HCT116 (cell line): ENCODE data around the gene ACBD4. TPM values are rescaled to one million over a fixed set of nuclear protein-coding genes. Genes with fewer than 3 reads are reported as not detected.
A peak's percentile ranks its signal among the peaks of the same experiment; 100 is the strongest.

Experiments used
- ATAC-seq: fragments of 200-7000 bp; cut with Tn5 transposase; 2 replicates; pipeline ENCODE4 v1.9.1; 2020; ENCODE audit warnings: mild to moderate bottlenecking, moderate library complexity
- BruUV-seq: library from RNA; stranded (reverse); fragments of 400-500 nt; replicated peaks from 2 replicates; lab custom pipeline; 2021; lab: Mats Ljungman, UMichigan
- CTCF ChIA-PET: fragments of 300-600 bp; sonication (Branson Sonifier 250); formaldehyde crosslinking; loops from one replicate; lab custom pipeline; 2021; ENCODE audit warnings: antibody characterized with exemption; lab: Charles Lee
- POLR2A ChIA-PET: fragments of 300-600, 350-600 bp; sonication (Branson Sonifier 250); formaldehyde crosslinking; loops from one replicate; lab custom pipeline; 2021; ENCODE audit warnings: antibody characterized with exemption; lab: Charles Lee
- RAD21 ChIA-PET, 2 experiments: fragments of 300-600 bp; sonication (Branson Sonifier 250); formaldehyde crosslinking; loops; one replicate each; lab custom pipeline; 2023; ENCODE audit warnings: low total read pairs in 2 of 2; ENCODE audit not compliant: uncharacterized antibody in 2 of 2, unreplicated experiment in 2 of 2, low non-redundant PET in 1 of 2; lab: Charles Lee
- DNase-seq: peaks from one replicate; pipeline ENCODE4 v3.0.0-alpha.2; 2010; ENCODE audit warnings: low read depth, low spot score
- H2AFZ ChIP-seq: fragments of 200-600 bp; shearing (Covaris generic), sonication (generic); 2 replicates; pipeline ENCODE4 v1.6.1; 2017; ENCODE audit warnings: low read depth, mixed run types, mixed read lengths, antibody characterized with exemption, low read length; ENCODE audit not compliant: poor library complexity, severe bottlenecking
- H3K27ac ChIP-seq: 2 replicates; pipeline ENCODE4 v1.5.1; 2012; ENCODE audit warnings: low read depth, low read length
- H3K27me3 ChIP-seq: fragments of 200-600 bp; sonication (generic); 2 replicates; pipeline ENCODE4 v1.6.1; 2016; ENCODE audit warnings: mixed run types, low read length, mixed read lengths; ENCODE audit not compliant: insufficient read depth
- H3K36me3 ChIP-seq, 2 experiments: fragments of 200-500 bp in 1 of 2; fragments of 200-600 bp in 1 of 2; sonication (Bioruptor generic) in 1 of 2; sonication (generic) in 1 of 2; 2 replicates each; pipeline versions ENCODE4 v1.5.1 to v1.6.1; 2014 to 2016; ENCODE audit warnings: low read length in 2 of 2, inconsistent platforms in 1 of 2, mixed read lengths in 1 of 2, mixed run types in 1 of 2; ENCODE audit not compliant: insufficient read depth in 2 of 2, control insufficient read depth in 1 of 2
- H3K4me1 ChIP-seq, 2 experiments: fragments of 200-600 bp in 1 of 2; sonication (generic) in 1 of 2; 2 replicates each; pipeline versions ENCODE4 v1.5.1 to v1.6.1; 2012 to 2017; ENCODE audit warnings: low read length in 2 of 2, inconsistent platforms in 1 of 2, mild to moderate bottlenecking in 1 of 2, mixed read lengths in 1 of 2, mixed run types in 1 of 2, moderate library complexity in 1 of 2; ENCODE audit not compliant: insufficient read depth in 2 of 2, control insufficient read depth in 1 of 2
- H3K4me2 ChIP-seq: fragments of 200-600 bp; sonication (generic); 2 replicates; pipeline ENCODE4 v1.6.1; 2017; ENCODE audit warnings: mixed run types, low read length, mixed read lengths
- H3K4me3 ChIP-seq, 2 experiments: fragments of 200-600 bp in 1 of 2; sonication (generic) in 1 of 2; replicated peaks in 1 of 2; 2 replicates each; pipeline ENCODE4 v1.5.1; 2011 to 2016; ENCODE audit warnings: low read length in 2 of 2, control low read depth in 1 of 2, low read depth in 1 of 2, mild to moderate bottlenecking in 1 of 2, mixed read lengths in 1 of 2, mixed run types in 1 of 2
- H3K79me2 ChIP-seq: fragments of 200-600 bp; sonication (generic); 2 replicates; pipeline ENCODE4 v1.6.1; 2017; ENCODE audit warnings: mild to moderate bottlenecking, mixed run types, low read length, moderate library complexity, mixed read lengths; ENCODE audit not compliant: insufficient read depth
- H3K9ac ChIP-seq: fragments of 200-600 bp; sonication (generic); 2 replicates; pipeline ENCODE4 v1.6.1; 2016; ENCODE audit warnings: low read length, mixed read lengths
- H3K9me2 ChIP-seq: fragments of 200-600 bp; sonication (generic), shearing (Covaris generic); 2 replicates; pipeline ENCODE4 v1.6.1; 2017; ENCODE audit warnings: mixed run types, mild to moderate bottlenecking, moderate library complexity; ENCODE audit not compliant: insufficient read depth
- H3K9me3 ChIP-seq, 2 experiments: fragments of 200-500 bp in 1 of 2; fragments of 200-600 bp in 1 of 2; sonication (Bioruptor generic) in 1 of 2; sonication (generic) in 1 of 2; 2 replicates each; pipeline ENCODE4 v1.6.1; 2014 to 2017; ENCODE audit warnings: low read length in 2 of 2, mixed read lengths in 2 of 2, inconsistent platforms in 1 of 2, low read depth in 1 of 2, mild to moderate bottlenecking in 1 of 2, mixed run types in 1 of 2, moderate library complexity in 1 of 2; ENCODE audit not compliant: control insufficient read depth in 1 of 2, insufficient read depth in 1 of 2
- H4K20me1 ChIP-seq: fragments of 200-600 bp; sonication (generic), shearing (Covaris generic); 2 replicates; pipeline ENCODE4 v1.6.1; 2017; ENCODE audit warnings: mixed run types, mild to moderate bottlenecking, moderate library complexity; ENCODE audit not compliant: insufficient read depth
- CBX3 ChIP-seq: IDR thresholded peaks from 2 replicates; pipeline ENCODE4 v1.6.1; 2012; ENCODE audit warnings: low read depth
- CTCF ChIP-seq, 3 experiments: fragments of 200-600 bp in 1 of 3; sonication (generic) in 1 of 3; IDR thresholded peaks in 2 of 3; conservative IDR thresholded peaks in 1 of 3; 2 replicates each; pipeline ENCODE4 v1.5.1; 2012 to 2017; ENCODE audit warnings: low read depth in 2 of 3, low read length in 2 of 3, antibody characterized with exemption in 1 of 3, borderline replicate concordance in 1 of 3, control low read depth in 1 of 3, mild to moderate bottlenecking in 1 of 3, mixed read lengths in 1 of 3, mixed run types in 1 of 3, moderate library complexity in 1 of 3; ENCODE audit not compliant: insufficient read depth in 1 of 3
- POLR2AphosphoS5 ChIP-seq: IDR thresholded peaks from 2 replicates; pipeline ENCODE4 v1.6.1; 2011; ENCODE audit warnings: mild to moderate bottlenecking, low read depth, low read length, moderate library complexity
- RAD21 ChIP-seq: IDR thresholded peaks from 2 replicates; pipeline ENCODE4 v1.6.1; 2012; ENCODE audit warnings: low read depth, mild to moderate bottlenecking
- SRF ChIP-seq: IDR thresholded peaks from 2 replicates; pipeline ENCODE4 v1.6.1; 2012; ENCODE audit warnings: low read depth
- YY1 ChIP-seq: IDR thresholded peaks from 2 replicates; pipeline ENCODE4 v1.6.1; 2011; ENCODE audit warnings: low read length, low read depth, moderate library complexity, mild to moderate bottlenecking; ENCODE audit not compliant: insufficient replicate concordance; ENCODE audit errors: extremely low read depth
- intact Hi-C: fragments of 100-400 bp; cut with micrococcal nuclease; formaldehyde crosslinking; loops from 2 replicates; pipeline ENCODE4 v1.10.0; 2022
- total RNA-seq: library from RNA; stranded (reverse); gene quantifications from one replicate; pipeline ENCODE4 v1.2.1, GENCODE V29; 2021; ENCODE audit not compliant: unreplicated experiment
- TF ChIP-seq, protein P1 (sequence below): IDR thresholded peaks from 2 replicates; pipeline ENCODE4 v1.6.1; 2012

The ACBD4 gene
- total RNA-seq, 1 experiment from 2014 or later: 13.6 TPM

- H3K4me1 ChIP-seq: peaks cover 3 to 10% of the 10 kb centered on the region in 2 experiments; a peak in 2 of 4 replicates
- H3K36me3 ChIP-seq: peaks cover 15 to 30% of the 10 kb centered on the region in 2 experiments
- no peaks in the 10 kb centered on the region for H4K20me1 ChIP-seq
- no peak overlapping the region for H3K4me3 ChIP-seq
- intact Hi-C loops: loop anchor here (1.0 kb wide), 1 partner anchor 24 kb away; no protein-coding TSS in a partner anchor
- no peaks in the 10 kb centered on the region for H3K79me2 ChIP-seq
- no peaks in the 10 kb centered on the region for H3K9me2 ChIP-seq
- H2AFZ ChIP-seq: no peak overlapping the region
- H3K27me3 ChIP-seq: no peaks in the 10 kb centered on the region
- DNase-seq (no peak), ATAC-seq (peak; percentile 45)
- H3K9me3 ChIP-seq: no peaks in the 10 kb centered on the region
- no TSS peak for BruUV-seq
- POLR2A ChIA-PET: interaction anchor here (1.1 kb wide), 1 partner anchor 40 kb away, joined by 6 read pairs; the partner anchor contains the start of gene HEXIM1
- TF ChIP-seq RAD21 (peak; percentile 78), SRF (no peak), CBX3 (no peak), POLR2AphosphoS5 (peak; percentile 31), CTCF (IDR thresholded peaks at IDR 0.05 in 2 of 3, conservative IDR thresholded peaks at IDR 0.05 in 1 of 3; ENCODE audit: borderline replicate concordance in 1 of 3, insufficient read depth in 1 of 3, low read depth in 2 of 3, low read length in 2 of 3) (peak; percentile 22 to 63 (median 26); a peak in 3 of 6 replicates), YY1 (no peak)
- TF ChIP-seq, protein P1, sequence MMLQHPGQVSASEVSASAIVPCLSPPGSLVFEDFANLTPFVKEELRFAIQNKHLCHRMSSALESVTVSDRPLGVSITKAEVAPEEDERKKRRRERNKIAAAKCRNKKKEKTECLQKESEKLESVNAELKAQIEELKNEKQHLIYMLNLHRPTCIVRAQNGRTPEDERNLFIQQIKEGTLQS: no peak
- RAD21 ChIA-PET: no interaction called here
- no peak overlapping the region for H3K9ac ChIP-seq
- CTCF ChIA-PET: interaction anchor here (0.6 to 2.2 kb wide), 9 partner anchors 10 to 123 kb away, joined by 3 to 13 read pairs (median 5); partner anchors contain the start of genes ACBD4 and PLCD3
- H3K27ac ChIP-seq: peak overlapping the region; percentile 21; the same call in 1 of the 2 replicates
- H3K4me2 ChIP-seq: no peak overlapping the region
Observed at GRCh38 chr17:45108595-45109521, 26.6 kb upstream of the ACBD4 start.
